Urothelium cell line (cell line): Measurements from ENCODE around the gene HKDC1.
A peak's percentile ranks its signal among the peaks of the same experiment; 100 is the strongest.
"Not testable (repeated sequence)": the region's sequence is repeated elsewhere in the genome, so short reads cannot be mapped to it uniquely, and the experiment has no call there.

Source experiments
- DNase-seq: peaks from one replicate; pipeline ENCODE4 v3.0.0; 2011; ENCODE audit warnings: low spot score, mixed read lengths
- FAIRE-seq: peaks from 2 replicates; lab custom pipeline; 2011; peaks lifted over from hg19 to GRCh38; lab: Jason Lieb, UNC

HKDC1 gene, protein sequence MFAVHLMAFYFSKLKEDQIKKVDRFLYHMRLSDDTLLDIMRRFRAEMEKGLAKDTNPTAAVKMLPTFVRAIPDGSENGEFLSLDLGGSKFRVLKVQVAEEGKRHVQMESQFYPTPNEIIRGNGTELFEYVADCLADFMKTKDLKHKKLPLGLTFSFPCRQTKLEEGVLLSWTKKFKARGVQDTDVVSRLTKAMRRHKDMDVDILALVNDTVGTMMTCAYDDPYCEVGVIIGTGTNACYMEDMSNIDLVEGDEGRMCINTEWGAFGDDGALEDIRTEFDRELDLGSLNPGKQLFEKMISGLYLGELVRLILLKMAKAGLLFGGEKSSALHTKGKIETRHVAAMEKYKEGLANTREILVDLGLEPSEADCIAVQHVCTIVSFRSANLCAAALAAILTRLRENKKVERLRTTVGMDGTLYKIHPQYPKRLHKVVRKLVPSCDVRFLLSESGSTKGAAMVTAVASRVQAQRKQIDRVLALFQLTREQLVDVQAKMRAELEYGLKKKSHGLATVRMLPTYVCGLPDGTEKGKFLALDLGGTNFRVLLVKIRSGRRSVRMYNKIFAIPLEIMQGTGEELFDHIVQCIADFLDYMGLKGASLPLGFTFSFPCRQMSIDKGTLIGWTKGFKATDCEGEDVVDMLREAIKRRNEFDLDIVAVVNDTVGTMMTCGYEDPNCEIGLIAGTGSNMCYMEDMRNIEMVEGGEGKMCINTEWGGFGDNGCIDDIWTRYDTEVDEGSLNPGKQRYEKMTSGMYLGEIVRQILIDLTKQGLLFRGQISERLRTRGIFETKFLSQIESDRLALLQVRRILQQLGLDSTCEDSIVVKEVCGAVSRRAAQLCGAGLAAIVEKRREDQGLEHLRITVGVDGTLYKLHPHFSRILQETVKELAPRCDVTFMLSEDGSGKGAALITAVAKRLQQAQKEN

DNA sequence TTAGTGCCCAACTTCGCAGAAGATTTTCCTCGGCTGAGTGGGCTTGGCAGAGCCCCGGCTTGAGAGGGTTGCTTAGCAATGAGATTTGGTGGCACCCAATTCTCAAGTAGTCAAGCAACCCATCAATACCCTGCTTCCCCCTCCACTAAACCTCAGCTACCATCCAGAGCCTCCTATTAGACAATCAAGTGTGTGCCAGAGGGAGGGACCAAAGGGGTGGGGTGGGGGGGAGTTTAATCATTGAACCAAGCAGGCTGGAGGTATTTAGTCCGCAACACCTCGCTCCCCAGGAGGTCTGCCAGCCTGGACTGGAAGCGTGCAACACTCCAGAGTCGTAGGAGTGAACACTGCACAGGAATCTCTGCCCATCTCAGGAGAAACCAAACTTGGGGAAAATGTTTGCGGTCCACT is at the start of gene HKDC1:
Gene HKDC1 (plus strand): TSS at position 292 of the 411 bp plus-strand sequence. CDS start 104 bp downstream, at position 396.
- no peak for FAIRE-seq
- no peak for DNase-seq

DNA sequence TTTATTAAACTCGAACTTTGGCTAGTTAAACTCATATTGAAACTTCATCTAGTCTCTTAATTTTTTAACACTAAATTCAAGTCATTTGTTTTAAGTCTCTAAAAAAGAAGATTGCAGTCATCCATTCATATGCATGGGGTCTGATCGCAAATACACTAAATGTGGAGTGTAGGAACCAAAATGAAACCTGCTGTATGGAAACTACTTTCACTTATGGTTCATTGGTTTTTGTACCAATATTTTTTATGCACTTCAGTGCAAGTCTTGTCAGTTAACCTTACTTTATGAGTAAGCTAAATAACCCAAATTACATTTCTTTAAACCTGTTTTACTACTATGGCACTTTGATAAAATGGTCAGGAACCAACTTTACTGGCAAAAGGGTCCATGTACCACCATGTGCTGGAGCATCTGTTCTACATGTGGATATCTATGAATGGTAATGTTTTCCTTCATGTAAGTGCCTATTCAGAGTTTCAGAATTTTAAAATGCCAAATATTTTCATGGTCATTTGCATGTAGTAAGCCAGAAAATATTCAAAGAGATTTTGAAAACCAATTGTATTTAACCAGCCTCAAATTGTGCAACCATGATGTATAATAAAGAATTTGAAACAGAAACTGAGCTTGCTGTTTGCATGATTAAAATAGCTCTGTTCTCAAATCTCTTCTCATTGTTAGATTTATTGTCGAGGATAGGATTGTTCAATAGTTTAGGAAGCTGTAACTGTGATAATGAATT is 47.7 kb upstream of the HKDC1 start:
- no peak for FAIRE-seq
- DNase-seq: no peak

DNA sequence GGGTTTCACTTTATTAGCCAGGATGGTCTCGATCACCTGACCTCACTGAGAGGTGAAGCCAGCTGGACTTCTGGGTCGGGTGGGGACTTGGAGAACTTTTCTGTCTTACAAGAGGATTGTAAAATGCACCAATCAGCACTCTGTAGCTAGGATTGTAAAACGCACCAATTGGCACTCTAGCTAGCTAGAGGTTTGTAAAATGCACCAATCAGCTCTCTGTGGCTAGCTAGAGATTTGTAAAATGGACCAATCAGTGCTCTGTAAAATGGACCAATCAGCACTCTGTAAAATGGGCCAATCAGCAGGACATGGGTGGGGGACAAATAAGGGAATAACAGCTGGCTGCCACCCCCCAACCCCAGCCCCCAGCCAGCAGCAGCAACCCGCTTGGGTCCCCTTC is 44.8 kb upstream of the HKDC1 start:
- not testable (repeated sequence) for DNase-seq, FAIRE-seq

DNA sequence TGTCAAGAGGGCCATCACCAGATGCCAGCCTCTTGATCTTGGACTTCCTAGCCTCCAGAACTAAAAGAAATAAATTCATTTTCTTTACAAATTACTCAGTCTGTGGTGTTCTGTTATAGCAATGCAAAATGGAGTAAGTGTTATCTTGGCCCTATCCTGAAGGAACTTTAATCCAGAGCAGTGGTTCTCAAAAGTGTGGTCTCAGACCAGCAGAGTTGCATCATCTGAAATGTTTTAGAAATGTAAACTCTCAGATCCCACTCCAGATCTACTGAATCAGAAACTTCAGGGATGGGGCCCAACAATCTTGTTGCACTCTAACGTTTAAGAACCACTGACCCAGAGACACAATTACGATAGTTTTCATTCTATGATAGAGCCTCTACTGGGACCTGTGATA is 43.3 kb upstream of the HKDC1 start:
- DNase-seq: no peak
- FAIRE-seq: no peak

DNA sequence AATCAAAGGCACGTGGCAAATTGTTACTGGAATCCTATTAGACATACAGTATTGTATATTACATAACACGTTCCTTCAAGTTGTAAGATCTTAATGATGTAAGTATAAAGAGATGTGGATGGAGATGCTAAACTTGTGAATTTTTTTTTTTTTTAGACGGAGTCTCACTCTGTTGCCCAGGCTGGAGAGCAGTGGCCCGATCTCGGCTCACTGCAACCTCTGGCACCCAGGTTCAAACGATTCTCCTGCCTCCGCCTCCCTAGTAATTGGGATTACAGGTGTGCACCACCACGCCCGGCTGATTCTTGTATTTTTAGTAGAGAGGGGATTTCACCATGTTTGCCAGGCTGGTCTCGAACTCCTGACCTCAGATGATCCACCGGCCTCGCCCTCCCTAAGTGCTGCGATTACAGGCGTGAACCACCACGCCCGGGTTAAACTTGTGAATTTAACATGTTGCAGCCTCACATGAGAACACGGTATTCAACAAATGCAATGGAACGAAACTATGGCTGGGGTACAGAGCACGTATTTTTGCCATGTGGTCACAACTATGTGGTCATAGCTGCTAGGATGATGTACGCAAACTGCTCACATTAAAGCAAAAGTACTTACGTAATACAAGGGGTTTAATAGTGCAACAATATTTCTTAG is 40.9 kb upstream of the HKDC1 start:
- FAIRE-seq (no peak), DNase-seq (no peak)

DNA sequence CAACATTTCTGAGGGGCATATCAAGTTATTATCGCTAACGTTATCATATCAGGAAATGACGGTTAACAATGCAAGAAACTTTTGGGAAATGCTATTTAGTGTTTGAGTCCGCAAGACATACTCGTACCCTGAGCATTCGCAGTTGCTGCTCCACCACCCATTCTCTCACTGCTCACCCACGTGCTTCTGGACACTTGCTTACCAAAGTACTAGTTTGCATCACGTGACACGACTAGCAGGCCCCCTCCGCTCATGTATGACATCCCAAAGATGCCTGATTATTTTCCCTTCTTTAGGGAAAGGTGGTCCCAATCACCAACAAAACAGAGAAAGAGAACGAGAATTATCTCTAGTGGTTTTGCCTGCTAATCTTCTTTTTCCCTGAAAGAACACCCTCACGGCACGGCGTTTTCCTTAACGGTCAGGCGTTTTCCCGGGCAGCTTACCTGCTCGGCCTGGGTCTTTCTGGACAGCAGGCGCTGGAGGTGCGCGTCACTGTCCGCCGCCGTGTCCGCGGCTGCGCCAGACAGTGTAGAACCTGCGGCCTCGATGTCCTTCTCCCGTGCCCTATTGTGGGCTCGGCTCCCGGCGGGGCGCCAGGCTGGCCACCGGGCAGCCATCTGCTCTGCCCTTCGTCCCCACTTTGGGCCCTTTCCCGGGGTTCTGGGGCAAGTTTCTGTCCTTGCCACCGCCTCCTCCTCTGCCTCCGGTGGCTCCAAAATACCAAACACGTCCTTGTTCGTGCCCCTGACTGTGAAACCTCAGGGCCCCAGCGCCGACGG is 40.2 kb upstream of the HKDC1 start, which contains the start of gene SUPV3L1:
Gene SUPV3L1 (plus strand): TSS at position 492 of the 782 bp plus-strand sequence. CDS start 58 bp downstream, at position 550.
- FAIRE-seq (peak; percentile 92), DNase-seq (peak; percentile 97)

DNA sequence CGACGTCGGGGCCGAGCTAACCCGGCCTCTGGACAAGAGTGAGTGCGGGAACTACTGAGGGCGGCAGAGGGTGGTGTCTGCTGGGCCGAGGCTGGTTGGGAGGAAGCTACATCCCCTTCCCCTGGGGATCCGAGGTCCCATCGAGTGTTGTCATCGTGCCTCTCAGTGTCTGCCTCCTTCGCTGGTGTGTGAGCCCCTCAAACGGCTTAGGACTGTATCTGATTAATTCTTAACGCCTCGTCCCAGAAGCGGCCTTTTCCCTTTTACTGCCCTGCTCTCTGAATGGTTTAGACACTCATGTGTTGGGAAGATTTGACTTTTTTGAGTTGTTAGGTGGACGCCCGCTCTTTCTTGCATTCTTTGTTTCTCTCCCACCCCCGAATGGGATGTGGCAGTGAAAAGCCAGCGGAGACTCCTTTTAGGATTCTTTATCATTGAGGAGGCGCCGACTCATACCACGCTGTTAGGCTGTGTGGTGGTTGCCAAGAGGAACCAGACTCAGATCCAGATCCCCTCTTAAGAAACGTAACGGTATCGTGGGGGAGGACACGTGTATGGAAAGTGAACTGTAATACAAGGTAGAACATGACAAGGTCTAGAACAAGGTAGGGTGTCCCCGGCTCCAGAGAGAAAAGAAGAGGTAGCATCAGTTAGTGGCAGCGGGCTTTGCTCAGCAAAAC is 39.5 kb upstream of the HKDC1 start:
- DNase-seq (no peak), FAIRE-seq (no peak)

DNA sequence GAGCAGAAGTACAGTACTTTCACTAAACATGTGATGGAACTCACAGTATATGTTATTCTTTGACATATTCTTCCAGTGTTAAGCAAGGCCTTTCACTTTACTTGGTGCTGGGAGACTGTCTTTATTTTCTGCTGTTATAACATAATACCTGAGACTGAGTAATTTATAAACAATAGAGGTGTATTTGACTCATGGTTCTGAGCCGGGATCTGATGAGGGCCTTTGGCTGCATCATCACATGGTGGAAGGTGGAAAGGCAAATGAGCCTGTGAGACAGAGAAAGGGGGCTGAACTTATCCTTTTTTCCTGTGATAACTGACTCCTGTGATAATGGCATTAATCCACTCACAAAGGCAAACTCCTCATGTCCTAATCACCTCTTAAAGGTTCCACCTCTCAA is 38.7 kb upstream of the HKDC1 start:
- DNase-seq: no peak
- FAIRE-seq: no peak

DNA sequence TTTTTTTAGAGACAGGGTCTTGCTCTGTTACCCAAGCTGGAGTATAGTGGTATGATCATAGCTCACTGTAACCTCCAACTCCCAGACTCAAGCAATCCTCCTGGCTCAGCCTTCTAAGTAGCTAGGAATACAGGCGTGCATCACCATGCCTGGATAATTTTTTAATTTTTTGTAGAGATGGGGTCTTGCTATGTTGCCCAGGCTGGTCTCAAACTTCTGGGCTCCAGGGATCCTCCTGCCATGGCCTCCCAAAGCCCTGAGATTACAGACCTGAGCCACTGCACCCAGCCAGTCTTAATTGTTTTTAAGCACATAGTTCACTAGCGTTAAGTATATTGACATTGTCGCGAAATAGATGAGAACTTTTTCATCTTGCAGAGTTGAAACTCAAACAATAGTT is 38.1 kb upstream of the HKDC1 start:
- FAIRE-seq: no peak
- DNase-seq: no peak

DNA sequence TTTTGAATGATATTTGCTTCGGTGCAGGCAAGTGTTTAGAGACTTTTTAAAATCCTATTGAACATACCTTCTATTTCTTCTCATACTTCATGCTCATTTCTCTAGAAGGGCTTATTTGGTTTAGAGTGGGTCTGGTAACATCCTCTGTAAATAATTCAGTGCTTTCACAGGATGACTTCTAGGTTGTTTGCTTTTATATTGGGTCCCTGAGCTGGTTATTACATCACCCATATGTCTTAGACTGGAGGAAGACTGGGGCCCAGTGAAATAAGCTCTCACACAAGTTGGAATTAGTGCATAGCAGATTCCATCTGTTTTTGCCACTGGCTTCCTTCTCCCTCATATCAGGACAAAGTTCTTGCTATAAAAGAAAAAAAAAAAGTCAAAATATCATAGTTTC is 33.6 kb upstream of the HKDC1 start:
- FAIRE-seq: no peak
- no peak for DNase-seq

DNA sequence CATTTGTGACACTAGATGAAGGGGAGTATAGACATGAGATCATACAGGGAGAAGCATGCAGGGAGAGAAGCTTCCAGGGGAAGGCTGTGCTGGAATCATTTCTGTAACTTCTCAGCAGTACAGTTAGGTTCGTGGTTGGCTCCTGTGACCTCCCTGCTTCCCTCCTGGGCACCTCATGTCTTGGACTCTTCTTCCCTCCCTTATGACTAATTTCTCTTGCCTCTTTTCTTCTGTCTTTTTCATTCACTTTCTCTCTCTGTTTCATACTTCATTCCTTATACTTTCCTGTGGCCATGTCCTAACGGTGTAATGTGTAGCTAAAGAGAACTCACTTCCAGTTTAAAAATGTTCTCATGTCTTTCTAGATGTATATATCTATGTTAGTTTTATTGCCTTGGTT is 19.1 kb upstream of the HKDC1 start:
- DNase-seq (no peak), FAIRE-seq (no peak)

DNA sequence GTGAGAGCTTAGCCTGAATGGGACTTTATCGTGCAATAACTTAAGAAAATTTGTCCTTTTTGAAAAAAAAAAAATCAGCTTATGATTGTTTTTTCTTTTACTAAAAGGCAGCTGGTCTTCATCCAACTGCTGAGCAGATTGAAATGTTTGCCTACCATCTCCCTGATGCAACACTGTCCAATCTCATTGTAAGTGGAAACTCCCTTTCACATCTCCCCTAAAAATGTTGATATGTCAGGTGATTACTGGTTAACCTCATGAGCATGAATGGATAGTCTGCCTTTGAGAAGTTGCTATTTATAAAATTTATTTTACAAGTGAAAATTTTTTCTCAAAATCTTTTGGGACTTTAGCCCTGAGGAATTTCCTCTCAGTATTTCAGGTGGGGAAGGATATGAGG is 17.8 kb upstream of the HKDC1 start:
- DNase-seq (no peak), FAIRE-seq (no peak)

DNA sequence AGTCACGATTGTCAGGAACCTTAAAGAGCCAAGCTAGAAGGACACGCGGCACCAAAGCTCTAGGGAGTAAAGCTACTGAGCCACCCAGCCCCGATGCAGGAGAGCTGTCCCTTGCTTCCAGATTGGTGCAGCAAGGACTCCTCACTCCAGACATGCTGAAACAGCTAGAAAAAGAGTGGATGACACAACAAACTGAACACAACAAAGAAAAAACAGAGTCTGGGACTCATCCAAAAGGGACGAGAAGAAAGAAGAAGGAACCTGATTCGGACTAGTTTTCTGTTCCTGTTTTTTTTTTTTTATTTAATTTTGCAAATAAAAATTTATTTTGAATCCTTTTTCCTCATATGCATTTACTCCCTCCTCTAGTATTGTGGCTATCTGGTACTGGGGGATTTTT is 11.4 kb upstream of the HKDC1 start:
- DNase-seq (no peak), FAIRE-seq (no peak)

DNA sequence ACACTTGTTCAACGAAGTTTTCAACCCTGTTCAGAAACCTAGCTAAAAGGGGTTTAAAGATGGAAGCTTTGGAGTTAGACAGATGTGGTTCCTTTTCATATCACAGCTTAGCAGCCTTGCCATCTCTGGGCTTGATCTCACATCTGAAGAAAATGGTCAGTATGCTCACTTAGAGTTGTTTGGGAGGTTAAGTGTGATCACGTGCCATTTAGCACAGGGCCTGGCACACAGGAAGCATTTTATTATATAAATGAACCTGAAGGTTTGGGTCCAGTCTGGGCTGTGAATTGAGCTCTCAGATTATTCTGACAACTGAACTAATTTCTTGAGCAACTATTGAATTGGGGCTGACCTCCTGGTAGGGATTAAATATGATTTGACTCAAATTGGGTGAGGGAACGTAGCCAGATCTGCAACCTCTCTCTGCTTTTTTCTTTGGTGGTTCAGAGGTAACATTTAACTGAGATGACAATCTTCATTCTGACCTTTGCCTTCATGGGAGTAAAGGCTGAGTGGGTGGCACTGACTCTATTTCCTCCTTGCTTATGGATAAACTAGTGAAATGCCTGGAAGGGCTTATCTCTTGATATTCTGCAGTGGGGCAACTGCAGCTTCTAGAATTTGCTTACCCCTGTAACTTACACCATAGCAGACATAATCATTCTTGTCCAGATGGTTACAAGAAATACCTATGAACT is 10.2 kb upstream of the HKDC1 start:
- DNase-seq: no peak
- FAIRE-seq: no peak

DNA sequence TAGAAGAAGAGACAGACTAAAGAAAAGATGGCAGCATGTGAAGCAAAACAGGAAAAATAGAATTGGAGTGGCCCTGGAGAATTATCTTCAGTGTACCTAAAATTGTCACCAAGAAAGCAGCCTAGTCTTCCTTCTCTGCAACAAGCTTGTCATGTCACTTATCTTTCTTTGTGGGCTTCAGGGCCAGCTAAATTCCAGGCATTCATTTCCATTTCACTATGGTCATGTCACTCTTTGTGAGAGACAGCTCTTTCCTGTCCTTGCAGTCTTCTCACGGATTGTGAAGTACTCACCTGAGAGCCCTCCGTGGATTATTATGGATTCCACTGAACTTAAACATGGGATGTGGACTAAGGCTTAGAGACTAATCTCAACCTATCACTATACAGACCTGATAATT is 9.0 kb upstream of the HKDC1 start:
- DNase-seq: no peak
- FAIRE-seq: no peak

DNA sequence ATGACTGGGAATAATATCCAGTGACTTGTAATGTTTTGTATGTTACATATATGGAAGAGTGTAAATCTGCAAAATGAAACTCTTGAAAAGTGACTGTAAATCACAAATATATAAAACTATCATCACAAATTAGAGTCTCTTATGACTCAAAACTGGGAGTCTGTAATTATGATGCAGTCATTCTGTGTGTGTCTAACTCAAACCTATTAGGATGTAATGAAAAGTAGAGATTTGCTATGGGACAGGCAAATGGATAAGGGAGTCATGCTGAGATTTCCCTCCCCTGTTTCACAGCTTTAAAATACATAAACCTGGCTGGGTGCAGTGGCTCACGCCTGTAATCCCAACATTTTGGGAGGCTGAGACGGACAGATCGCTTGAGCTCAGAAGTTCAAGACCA is 8.6 kb upstream of the HKDC1 start:
- FAIRE-seq (no peak), DNase-seq (no peak)

DNA sequence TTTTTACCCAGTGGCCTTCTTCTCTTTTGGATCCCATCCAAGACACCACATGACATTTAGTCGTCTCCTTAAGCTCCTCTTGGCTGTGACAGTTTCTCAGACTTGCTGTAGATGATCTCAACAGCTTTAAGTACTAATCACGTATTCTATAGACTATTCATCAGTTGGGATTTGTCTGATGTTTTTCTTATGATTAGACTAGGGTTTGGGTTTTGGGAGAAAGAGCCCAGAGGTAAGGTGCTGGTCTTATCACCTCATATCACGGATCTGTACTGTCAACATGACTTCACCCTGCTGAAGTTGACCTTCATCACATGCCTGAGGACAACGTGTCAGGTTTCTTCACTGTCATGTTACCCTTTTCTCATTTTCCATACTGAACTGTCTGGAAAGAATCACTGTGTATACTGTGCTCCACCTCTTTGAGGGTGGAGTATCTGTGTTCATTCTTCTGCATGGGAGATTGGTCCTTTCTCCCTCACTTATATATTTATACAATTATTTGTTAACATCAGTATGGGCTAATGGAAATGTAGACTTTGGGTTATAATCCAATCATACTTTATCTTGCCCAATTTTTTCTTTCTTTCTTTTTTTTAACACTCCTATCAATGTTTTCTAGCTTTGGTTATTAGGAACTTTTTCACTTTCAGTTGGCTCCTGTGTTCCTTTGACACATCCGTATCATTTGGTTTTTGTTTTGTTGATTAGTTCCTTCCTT is 6.4 kb upstream of the HKDC1 start:
- DNase-seq: no peak
- FAIRE-seq: no peak

DNA sequence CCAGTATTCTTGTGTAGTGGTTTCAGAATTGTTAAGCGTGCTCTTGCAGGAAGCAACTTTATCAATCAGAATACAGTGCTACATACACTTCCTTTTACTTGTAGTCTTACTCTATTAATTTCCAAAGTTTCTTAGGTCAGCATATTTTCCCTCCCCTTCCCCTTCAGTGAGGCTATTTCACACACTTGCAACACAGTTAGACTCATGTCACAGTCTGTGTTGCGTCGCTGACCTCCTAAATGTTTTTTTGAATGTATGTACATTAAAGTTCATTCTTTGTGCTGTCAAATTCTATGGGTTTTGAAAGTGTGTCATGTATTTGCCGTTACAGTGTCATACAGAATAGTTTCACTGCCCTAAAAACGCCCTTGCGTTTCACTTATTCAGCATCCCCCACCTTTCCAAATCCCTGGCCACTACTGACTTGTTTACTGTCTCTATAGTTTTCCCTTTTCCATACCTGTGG is 5.4 kb upstream of the HKDC1 start:
- no peak for FAIRE-seq
- DNase-seq: no peak
